Muscle of back (tissue), 11 donors: Measurements from ENCODE around the gene GRM7. TPM values are rescaled to one million over a fixed set of nuclear protein-coding genes. Genes with fewer than 3 reads are reported as not detected.

Source experiments
- DNase-seq, 3 donors: peaks; one replicate each; pipeline versions ENCODE4 v3.0.0 to v3.0.0-alpha.2; 2013
- polyA plus RNA-seq, 10 donors: library from polyadenylated mRNA; unstranded; fragments of 120-200 nt; gene quantifications; one replicate each; pipeline ENCODE4 v1.2.1, GENCODE V29; 2013; ENCODE audit not compliant: insufficient read length in 10 of 10

GRM7 gene
- polyA plus RNA-seq, 10 donors: 0.07 to 0.71 (median 0.10) TPM; not detected in 5

DNA sequence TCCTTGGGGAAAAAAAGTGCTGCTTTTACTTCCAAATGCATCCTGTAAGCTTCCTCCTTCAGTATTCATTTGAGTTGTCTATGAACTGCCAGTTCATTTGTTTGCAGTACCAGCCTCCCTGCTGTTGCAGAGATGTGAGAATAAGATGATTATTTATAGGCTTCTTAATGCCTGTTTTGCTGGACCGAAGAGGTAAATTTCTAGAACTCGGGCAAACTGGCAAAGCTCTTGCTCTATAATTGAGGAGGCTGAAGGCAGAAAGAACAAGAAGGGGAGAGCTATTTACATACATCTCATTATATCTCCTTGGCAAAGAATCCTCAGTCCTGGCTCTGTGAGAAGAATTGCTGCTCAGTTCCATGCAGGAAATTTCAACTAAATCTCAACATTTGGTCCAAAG is 790.4 kb downstream of the GRM7 start:
- no peak for DNase-seq

DNA sequence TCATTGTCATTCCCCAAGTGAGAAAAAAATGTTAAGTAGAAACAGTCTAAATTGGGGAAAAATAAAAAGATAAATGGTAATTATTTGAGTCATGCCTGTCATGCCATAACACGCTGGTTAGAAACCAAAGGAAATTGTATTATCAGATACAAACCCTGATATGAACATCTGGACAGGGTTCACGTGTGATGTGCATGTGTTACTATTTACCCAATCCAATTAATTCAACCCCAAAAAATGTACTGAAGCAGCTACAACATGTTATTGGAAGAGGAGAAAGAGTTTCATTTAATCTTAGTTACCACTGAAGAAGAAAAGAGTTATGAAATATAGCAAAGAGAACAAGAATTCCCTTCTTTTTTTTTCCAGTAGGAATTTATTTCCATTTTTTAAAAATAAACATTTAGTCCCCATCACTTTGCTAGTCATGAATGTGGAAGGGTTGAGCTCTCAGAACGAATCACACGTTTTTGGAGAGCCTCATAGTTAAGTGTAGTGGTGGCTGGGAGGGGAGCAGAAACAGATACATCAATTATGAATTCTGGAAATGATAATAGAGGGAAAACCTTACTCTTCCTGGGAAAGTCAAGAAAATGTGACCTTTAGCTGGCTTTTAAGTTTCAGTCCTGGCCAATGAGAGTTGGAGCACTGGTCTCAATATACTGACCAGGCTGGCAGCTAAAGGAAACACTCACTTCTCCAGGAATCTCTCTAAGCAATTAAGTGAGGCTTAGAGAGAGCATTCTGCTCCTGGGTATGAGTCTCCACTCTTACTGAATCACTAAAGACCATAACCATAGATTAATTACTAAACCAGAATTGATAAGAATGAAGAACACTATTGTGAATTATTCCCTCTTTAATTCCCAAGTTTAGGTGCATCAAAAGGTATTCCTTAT is 796.5 kb downstream of the GRM7 start:
- DNase-seq: no peak

DNA sequence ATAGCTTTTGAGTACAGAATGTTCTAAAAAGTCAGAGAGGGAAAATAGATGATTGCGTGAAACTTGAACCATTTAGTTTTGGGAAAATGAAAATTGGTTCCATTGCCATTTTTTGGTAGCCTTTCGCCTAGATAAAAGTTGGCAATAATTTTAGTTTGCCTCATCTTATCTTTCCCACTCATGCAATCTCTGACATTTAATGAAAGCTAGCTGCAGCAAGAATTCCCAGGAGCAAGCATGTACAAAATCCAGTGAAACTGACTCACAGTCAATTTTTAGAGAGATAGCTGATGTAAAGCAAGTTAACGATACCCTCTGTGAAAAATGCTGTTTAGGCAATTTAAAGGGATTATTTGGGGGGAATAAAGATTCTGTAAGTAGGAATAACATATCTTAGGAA is 797.4 kb downstream of the GRM7 start:
- no peak for DNase-seq

DNA sequence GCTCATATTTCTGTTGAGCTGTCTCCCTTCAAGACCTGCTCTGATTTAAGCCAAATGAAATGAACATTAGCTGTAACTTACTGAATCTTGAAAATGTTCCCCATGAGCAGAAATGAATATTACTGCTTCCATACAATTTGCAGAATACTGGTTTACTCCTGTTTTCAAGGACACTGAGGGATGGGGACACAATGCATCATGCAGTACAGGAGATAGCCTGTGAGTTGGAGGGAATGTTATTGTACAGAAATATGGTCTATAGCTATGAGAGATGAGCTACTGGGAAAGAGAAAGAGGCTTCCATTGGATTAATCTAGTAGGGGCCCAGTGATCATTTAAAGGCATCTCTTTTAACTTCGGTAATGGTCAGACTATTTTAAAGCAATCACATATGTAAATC is 798.2 kb downstream of the GRM7 start:
- DNase-seq: no peak

DNA sequence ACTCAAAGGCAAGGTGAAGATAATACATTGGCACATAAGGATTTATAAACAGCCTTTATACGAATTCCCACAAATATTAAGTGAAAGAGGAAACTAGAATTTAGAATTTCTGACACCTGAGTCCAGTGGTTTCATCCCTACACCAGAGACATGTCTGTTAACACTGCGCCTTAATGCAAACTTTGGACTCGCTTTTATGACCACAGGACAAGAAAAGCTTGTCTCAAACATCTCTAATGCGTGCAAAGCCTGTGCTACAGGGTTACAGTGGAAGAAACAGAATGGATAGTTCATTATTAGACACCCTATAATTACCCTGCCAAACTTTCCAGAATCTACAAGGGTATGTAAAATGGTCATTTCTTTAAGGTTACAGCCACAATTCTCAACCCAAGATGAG is 802.9 kb downstream of the GRM7 start:
- DNase-seq: no peak

DNA sequence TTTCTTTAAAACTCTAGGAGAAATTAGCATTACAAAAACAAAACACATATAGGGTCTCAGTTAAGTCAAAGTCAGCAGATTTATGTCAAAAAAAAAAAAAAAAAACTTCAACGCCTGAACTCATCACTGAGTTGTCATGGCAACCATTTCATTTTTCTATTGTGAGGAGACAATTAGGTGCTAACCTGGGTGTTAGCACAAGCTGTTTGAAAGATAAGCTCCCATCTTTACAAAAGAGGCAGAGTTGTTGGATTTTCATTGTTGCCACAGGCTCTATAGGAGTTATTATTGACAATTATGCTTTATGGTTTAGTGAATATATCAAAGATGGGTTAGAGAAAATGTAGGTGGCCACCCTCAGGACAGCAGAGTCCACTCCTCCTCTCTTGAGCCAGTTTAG is 806.9 kb downstream of the GRM7 start:
- DNase-seq: no peak

DNA sequence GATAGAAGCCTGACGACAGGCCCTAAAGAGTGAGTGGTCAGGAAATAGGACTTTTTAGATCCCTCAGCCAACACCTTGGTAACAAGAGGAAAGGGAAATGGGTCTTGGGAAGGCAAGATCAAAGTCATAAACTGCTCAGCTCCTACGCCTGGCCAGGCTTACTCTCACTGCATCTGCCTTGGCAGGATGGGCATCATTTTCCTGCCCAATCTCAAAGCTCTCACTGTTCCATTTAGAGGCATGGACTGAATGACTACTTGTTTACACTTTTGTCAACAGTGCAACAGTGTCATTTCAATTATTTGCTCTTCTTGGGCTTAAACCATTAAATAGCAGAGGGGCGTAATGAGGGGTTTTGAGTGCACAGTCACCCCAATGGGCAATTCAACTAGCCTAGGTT is 808.7 kb downstream of the GRM7 start:
- DNase-seq: no peak

DNA sequence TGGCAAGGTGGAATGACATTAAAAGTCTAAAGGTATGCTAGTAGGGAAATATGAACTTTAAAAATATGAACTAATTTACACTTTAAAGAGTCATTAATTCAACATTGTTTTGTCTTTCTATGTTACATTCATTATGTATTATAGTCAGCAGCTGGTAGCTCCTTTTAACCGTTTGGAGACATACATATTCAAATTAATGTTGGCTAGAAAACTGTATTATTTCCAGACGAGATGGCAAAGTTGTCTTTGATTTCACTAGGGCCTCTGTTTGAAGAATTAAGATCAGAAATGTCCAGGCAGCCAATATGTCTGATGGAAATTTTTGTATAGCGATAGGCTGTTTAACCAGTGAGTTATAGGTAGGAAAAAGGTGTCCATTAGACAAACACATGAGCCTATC is 817.6 kb downstream of the GRM7 start:
- DNase-seq: no peak

DNA sequence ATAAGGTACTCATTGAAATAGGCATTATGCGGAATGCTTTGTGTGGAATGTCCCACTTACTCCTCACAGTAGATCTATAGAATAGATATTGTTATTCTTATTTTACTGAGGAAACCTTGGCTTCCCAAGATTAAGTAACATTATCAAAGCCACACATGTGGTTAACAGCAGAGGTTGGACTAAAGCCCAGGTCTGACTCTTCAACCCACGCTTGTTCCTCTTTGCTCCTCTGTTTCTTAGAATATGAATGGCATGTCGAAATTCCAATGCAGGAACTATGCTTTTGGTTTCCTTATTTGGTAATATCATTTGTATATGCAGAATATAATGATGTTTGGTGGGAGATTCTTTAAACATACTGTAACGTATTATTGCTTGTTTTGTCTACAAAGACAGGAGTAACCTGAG is 821.9 kb downstream of the GRM7 start:
- peak; percentile 55 to 92 (median 74) for DNase-seq

DNA sequence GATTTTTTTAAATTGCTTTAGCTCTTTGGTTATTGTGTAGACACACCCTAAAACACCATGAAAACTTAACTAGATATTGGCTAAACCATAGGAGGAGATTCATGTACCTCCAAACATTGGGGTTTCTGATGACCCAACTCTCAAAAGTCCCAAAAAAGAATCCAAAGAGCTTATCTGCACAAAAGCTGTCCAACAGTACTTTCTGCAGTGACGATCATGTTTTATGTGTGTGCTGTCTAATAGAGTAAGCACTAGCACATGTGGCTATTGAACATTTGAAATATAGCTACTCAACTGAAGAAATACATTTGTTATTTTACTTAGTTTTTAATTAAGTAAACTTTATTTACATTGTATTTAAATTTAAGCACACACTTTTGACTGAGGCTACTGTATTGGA is 822.5 kb downstream of the GRM7 start:
- peak in 1 of 3 donors; percentile 7 for DNase-seq

DNA sequence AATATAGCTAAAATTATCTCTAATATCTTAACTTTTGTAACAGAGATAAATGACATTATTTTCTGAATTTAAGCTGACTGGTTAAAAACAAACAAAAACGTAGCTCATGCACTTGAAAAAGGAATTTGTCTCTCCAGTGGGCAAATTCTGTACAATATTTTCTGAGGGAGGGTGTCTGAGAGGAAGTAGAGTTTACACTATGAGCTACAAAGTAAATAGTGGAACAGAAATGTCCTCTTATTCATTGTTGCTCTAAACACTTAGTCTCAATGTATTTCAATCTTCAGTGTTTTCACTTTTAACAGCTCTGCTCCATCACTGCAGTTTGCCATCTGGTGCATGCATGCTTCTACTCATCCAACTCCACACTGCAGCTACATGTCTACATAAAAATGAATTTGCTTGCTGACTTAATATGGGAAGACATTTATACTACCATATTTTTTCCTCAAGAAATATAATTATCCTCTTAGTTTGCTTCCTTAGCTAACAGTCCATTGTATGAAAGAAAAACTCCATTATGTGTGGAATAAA is 823.3 kb downstream of the GRM7 start:
- DNase-seq: no peak

DNA sequence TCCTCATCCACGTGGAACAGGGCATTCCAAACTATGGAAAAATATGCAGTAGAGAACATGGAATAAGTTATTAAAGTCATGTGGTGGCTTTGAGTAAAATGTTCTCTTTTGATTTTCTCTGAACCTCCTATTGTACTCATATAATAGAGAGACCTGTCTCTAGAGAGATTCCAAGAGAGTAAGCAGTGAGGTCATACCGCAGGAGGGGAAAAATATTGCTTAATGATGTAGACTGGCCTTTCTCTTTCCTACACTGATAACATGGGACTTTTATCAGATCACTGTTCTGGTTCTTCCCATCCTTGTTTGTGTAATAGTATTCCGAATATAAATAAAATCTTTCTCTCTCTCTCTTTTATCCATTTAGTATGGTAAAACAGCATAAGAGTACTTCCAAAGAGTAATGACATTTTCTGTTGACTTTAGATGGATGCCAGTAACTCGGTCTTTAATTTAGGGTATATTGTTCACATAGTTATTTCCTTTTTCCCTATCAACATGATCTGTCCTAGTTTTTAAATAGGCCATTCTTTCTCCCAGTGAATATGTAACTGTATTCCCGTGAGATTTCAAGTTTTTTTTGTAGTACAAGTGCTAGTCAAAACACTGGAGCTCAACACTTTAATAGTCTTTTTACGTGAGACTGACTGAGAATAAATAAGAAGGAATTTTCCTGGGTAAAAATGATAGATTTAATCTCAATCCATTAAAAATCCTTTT is 826.7 kb downstream of the GRM7 start:
- no peak for DNase-seq

DNA sequence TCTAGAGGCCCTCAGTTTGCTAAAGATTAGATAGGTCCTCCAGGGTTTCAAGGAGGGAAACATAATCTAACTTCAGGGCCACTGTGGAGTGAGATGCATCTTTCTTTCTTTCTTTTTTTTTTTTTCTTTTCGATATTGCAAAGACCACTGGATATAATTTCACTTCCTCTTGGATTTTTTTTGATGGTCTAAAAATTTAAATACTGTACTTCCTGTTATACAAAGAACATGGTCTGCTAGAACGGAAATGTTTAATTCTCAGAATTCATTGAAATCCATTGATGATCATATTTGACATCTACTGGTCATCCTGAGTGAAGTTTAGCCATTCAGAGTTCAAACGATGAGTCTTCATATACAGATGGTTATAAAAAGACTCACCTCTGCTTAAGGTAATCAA is 832.0 kb downstream of the GRM7 start:
- no peak for DNase-seq

DNA sequence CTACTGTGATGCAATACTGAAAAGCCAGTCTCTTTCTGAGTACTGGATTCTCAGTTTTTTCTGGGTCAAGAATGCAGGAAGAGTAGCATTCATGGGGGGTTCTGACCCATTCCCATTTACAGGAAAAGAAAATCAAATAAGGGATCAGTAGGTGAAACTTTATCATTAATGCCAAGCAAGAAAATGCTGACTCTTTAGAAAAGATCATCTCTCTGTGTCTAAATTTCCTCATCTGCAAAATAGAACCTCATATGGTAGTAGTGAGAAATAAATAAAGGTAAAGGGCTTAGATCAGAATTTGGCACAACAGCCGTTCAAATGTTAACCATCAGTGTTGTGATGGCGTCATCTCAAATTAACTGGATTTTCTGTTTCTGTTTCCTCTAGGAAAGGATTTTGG is 833.1 kb downstream of the GRM7 start:
- no peak for DNase-seq

DNA sequence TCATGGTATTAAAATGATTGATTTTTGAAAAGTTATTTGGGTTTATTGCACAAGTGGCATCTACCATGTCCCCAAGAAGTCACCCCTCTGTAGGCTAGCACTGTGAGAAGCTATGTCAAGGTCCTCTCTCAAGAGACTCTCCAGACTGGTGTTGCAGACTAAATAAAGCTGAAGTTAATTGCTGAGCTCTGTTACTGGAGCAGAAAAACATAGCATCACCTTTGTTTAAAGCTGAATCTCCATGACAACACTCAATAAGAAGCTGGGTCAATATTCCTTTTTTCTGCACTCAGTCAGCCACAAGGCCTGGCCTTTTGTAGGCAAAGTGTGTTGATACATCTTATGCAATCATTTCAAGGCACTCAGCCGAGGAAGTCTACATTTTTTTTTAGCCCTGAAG is 834.1 kb downstream of the GRM7 start:
- no peak for DNase-seq

DNA sequence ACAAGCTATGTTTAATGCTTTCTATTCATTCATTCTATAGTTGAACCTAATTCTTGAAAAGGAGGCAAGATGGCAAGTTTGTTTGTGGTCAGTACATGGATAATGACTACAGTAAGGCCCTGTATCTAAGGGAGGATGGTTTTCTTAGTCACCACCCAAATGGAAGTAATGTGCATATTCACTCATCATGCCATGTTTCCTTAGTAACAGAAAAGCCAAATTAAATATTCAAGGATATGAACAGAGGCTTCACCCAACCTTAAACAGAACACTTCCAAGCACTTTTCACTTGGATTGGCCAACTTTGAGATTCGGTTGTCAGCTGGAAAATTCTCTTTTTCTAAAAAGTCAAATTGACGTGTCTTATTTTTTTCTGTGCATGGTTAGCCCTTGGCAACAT is 835.4 kb downstream of the GRM7 start:
- no peak for DNase-seq

DNA sequence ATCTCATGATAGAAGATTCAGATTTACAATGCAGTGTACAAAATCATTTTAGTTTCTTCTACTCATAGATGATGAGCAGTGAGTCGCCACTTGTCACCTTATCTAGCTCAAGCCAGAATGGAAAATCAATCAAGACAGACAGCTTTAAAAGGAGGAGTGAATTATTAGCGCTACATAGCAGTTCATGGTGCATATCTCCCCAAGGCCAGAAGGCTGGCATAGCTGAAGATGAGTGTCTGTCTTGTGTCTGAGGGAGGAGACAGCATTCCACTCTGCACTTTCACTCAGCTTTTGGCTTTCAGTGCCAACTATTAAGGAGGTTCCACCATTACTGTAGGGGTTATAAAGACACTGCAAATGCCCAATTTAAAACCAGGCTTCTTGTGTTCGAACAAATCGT is 836.6 kb downstream of the GRM7 start:
- DNase-seq: no peak

DNA sequence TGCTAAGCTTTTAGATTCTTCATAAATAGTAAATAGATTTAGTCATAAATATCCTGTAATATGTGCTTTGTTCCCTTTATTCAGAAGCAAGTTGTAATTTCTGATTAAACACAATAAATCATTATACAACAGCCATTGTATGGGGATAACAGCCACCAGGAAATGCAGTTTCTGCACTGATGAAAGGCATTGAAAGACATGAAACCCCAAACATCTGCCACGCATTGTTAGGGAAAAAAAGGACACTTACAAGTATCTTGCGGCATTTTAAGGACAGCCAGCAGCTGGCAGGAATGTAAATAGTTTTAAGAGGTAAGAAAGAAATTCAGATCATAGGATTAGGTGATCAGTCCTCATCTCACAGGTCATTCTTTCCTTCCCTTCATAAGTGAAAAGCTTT is 839.6 kb downstream of the GRM7 start:
- DNase-seq: no peak

DNA sequence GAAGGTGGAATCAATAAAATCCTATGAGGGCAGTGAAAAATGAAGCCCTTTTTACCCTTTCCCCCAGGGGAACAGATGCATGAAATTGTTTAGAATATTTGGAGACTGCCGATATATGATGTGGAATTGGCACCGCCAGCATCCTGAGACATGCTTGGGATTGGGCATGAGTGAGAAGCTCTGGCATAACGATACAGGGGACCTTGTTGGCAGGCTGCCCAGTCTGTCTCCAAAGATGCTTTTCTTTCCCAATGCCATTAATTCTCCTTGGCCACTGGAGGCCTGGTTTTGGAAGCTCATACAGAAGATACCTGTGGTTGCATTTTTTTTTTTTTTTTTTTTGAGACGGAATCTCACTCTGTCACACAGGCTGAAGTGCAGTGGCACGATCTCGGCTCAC is 840.1 kb downstream of the GRM7 start:
- DNase-seq: no peak

DNA sequence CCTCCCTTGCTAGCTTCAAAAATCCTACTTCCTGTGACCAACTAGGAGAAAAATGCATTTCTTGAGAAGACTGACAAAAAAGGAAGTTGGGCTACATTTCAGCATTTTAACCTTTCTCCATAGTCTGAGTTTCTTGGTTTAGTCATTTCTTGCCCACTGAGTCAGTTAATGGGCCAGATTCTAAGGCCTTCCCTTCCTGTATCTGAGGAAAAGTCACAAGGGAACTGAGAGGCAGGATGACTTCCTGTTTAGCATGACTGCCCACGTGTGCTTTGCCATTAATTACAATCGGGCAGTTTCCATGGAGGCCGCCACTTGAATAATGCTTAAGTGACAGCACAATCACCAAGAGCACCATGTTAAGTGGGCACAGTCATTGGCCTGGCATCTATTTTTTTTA is 846.3 kb downstream of the GRM7 start:
- no peak for DNase-seq

DNA sequence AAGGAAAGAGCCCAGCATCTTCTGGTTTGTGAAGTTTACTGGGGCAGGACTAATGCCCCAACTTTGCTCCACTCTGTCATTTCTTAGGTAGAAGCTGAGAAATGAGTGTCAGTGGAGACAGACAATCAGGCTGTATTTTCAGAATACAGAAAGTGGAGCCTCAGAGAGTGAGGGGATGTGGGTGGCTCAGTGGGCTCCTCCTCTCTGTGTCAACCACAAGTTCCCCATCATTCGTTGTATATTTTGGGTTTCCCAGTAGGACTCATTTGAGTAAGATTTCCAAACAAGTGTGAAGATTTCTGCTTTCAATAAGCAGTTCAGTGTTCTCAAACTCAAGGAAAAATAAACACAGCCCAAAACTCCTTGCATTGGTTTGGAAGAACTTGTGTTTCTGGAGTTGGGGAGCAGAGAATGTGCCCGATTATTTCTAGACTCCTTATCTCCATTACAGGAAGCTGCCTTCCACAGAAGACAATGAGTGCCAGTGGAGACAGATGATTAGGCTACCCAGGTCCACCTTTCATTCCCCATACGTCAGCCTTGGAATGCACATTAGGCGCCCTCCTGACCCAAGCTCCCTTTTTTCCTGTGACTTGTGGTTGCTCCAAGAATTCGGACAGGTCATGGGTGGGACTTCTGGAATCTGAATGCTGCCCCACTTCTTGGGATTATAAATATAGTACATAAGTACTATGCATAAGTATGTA is 848.6 kb downstream of the GRM7 start:
- no peak for DNase-seq

DNA sequence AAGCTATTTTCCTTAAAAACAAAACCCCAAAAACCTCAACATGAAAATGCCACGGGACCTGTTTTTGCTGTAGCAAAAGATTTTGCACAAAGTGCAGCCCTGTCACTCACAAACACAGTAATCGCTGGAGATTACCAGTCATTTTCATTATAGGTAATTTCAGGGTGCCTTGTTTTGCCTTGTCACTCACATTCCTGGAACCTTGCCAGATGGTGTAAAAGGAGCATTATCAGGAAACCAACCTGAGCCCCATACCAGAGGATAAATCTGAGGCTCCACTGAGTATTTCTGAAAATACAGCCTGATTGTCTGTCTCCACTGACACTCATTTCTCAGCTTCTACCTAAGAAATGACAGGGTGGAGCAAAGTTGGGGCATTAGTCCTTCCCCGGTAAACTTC is 849.4 kb downstream of the GRM7 start:
- no peak for DNase-seq

DNA sequence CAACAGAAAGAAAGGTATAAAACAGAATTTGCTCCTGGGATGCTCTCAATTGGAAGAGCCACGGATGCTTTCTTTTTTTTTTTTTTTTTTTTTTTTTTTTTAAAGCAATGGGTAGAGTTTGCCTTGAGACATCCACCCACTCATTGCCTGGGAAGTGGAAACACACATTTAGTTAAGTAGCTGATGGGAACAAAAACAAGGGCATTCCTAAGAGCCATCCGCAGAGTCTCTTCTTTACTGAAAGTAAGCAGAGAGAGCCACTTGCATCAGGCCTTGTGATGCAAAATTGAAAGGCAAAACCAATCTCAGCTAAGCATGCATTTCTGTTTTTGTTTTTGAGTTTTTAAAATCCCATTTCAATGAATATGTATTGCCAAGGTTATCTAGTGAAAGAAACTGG is 852.8 kb downstream of the GRM7 start:
- no peak for DNase-seq
